Activated T-cell treated with anti-CD3 and anti-CD28 coated beads for 1 hour (primary cell): ENCODE measurements around the gene IGSF10.

Experiments used
- DNase-seq: peaks from one replicate; pipeline ENCODE4 v3.0.0-alpha.2; 2020; ENCODE audit warnings: low read depth

The IGSF10 gene

DNA sequence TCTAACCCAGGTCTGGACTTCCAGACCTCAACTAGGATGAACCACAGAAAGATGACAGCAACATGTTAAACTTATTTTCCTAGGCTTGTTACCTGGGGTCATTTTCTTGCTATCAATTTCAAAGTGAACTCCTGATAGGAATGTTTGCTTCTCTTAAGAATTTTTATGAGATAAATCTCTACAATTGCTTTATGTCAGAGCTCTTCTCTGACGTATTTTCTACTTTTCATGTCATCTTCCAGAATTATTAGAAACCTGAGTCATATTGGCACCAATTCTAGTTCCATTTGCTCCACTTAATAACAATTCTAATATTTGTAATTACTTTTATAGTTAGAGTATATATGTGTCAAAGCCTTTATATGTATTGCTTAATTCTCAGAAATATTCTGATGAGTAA, 2.1 kb upstream of the IGSF10 start:
- no peak for DNase-seq

DNA sequence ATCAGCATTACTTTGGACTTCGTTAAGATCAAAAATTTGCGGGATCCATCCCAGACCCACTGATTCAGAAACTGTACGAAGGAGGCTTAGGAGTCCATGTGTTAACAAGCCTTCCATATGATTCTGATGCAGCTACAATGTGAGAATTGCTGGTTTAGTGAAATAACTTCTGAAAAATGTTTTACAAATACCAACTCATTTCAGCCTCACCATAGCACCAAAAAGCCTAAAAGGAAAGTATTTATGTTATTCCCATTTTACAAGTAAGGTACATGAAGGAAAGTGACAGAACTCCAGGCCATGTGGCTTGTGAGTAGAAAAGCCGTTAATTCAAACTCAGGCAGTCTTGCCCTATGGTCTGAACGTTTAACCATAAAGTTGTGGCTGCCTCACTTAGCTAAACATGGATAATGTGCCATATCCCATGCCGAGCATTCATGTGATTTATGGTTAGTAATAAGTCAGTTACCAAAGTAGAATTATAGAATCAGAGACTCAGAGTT, 1.5 kb upstream of the IGSF10 start:
- no peak for DNase-seq

DNA sequence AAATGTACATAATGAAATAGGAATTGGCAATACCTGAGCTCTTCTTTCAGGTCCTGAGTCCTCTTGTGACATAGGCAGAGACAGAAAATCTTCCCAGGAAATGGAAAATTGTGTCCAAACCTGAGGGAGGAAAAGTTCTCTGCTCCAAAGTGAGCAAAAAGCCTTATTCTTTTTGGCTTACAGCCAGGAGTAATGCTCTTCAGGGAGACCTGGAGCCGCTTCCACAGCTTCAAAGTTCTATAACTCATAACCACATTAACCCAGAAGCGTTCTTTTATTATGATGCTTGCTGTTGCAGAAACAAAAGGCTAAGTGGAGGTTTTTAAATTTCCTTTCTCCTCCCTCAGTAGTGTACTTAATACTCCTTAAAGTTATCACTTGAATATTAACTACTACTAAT, 633 bp downstream of the IGSF10 start:
- DNase-seq, result no peak

DNA sequence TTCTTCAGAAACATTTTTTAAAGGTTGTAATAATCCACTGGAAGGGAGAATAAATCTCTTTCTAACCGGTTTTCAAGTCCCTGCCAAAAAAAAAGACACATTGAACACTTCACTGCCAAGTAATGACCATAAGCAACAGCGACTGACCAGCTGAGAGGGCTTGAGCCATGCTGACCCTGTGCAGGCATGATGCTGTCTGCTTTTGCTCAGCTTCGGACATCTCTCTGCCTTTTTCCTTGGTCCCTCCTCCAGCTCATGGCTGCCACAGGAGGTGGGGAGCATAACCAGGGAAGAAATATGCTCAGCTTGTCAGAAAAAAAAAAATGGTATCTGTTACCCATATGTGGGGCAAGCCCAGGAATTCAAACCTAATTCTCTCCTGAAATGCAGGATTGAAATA, 1.5 kb downstream of the IGSF10 start:
- no peak for DNase-seq

DNA sequence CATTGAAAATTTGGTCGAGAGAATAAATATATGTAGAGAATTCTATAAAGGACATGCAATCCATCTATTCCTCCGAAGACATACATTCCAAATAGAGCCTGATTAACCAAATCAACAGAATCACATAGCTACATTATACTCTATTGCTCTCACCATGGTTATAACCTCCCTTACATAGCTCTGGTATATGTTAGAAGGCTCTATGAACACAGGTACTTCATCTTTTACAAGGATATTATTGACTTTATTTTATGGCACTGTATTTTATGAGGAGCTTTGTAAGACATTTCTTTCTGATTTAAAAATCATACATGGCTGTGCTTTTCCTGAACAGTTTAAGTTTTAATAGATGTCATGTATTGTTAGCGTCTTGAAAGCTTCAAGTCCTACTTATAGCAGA, 4.8 kb downstream of the IGSF10 start:
- no peak for DNase-seq

DNA sequence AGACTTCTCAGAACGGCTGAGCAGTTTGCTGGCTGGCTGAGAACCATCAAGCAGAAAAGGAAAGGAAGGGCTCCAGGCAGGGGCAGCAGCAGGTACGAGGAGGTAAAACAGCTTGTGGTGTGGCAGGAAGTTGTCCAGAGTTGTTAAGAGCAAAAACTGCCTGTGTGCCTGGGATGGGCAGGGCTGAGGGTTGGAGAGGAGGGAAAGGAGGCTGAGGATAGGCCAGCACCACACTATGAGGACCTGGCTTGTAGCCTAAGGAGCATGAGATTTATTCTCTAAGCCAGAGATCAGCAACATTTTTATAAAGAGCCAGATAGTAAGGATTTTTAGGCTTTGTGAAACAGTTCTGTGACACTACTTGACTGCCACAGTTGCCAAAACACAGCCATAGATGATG, 8.0 kb downstream of the IGSF10 start:
- no peak for DNase-seq

DNA sequence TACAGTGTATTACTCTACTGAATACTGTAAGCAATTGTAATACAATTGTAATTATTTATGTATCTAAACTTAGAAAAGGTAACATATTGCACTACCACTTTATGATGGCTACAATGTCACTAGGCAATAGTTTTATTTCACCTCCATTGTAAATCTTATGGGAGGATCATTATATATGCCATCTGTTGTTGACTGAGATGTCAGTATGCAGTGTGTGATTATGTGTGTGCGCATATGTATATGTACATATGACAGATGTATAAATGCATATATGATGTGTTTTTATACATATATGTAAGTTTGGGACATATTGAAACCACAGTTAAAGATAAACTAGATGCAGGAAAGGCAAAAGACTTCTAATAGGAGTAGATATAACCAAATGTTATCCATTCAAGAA, 8.5 kb downstream of the IGSF10 start:
- DNase-seq, result no peak

DNA sequence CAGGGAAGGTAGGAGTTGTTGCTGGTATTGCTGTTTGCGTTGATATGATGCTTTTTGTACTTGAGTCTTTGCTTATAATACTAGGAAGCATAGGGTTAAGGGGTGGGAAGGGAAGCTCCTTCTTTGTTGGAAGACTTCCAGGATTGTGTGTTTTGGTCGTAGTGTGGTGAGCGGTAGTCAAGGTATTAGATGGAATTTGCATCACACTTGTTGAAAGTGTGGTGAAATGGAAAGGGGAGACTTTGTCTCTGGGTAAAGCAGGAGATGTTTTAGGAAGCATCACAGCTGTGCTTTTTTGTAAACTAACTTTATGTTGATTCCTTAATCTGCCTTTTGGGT, 14.9 kb downstream of the IGSF10 start:
- DNase-seq, result no peak

DNA sequence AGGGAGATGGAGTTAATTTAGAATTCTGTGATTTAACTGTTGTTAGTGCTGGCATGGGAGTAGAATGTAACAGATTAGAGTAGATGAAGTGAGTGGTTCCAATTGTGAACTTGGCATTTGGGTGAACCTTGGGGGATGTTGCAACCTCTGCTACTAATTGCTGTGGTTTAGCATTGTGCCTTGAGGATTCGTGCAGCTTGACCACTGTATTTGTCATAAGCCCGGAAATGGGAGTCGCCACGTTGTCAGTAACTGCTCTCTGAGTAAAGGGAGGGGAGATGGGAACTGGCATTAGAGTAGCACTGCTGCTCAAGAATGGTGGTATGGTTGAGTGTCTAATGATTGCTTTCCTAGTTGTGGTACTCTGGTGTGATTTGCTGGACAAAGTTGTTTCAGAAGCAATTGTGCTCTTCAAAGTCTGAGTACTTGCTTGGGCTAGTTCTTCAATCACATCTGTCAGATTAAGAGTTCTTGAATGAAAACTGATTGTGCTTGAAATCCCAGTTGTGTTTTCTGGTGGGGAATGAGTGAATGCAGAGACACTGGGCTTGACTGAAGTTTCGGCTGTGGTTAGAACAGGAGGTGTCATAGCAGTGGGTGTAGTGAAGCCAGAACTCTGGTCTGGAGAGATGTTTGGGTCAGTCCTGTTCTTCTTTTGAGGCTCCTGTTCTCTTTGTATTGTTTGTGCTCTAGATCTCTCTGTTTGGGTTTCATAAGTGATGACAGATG, 15.4 kb downstream of the IGSF10 start:
- no peak for DNase-seq

DNA sequence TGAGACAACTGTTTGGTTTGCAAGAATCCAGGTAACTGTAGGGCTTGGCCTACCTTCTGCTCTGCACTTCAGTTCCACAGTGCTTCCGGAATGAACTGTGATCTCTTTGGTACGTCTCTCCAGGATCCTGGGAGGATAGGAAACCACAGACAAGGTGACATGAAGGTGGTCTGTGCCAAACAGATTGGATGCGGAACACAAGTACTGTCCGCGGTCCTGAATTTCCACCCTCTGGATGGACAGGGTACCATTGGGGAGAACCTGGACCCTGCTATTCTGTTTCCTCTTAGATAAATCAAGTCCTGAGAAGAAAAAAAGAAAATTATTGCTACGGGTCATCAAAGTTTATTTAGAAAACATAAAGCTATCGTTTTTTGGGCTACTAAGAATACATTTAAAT, 17.3 kb downstream of the IGSF10 start:
- DNase-seq, result no peak

DNA sequence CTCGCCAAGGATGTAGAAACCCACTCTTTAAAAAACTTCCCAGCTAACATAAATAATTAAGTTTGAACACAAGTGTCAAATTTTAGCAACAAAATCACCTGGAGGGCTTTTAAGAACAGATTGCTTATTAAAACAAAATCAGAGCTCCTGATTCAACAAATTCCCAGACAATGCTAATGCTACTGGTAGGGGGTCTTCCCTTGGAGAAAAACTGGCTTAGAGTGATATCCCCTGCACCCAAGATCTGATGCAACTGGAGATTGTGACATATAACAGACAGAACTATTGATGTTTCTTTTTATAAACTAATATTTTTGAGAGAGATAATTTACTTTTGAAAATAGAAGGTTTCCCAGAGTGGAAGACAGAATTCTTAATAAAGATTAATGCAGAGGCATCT, 19.9 kb downstream of the IGSF10 start:
- no peak for DNase-seq

DNA sequence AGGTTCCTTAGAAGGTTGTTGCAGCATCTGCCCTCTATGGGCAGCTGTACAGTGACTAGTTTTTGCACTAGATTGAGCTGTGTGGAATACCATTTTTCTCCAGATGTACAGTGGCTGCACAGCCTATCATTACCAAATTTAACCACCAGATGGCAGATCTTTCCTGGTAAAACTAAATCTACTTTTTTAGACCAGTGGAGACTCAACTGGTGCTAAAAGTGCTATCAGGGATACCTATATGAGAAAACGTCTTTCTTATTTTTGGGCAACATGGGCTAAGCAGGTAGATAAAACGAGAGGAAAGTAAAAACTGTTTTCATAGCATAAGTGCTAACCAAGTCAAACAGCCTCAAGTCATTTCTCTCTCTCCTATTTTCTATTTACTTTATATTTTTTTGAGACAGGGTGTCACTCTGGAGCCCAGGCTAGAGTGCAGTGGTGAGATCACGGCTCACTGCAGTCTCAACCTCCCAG, 21.2 kb downstream of the IGSF10 start:
- DNase-seq, result no peak

DNA sequence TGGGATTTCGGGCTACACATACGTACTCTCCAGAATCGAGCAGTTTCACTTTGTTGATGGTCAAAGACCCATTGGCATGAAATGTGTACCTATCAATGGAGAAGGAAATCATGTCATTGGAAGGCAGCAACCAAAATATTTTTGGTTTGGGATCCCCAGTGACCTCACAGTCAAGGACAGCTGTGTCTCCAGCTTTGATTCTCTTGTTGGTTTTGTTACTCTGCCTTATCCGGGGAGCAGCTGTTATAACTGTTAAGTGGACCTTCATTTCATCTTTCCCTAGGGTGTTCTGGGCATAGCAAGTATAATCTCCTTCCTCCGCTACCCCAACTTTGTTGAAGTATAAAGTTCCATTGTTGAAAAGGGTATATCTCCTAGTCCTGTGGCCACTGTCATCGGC, 23.0 kb downstream of the IGSF10 start:
- no peak for DNase-seq

DNA sequence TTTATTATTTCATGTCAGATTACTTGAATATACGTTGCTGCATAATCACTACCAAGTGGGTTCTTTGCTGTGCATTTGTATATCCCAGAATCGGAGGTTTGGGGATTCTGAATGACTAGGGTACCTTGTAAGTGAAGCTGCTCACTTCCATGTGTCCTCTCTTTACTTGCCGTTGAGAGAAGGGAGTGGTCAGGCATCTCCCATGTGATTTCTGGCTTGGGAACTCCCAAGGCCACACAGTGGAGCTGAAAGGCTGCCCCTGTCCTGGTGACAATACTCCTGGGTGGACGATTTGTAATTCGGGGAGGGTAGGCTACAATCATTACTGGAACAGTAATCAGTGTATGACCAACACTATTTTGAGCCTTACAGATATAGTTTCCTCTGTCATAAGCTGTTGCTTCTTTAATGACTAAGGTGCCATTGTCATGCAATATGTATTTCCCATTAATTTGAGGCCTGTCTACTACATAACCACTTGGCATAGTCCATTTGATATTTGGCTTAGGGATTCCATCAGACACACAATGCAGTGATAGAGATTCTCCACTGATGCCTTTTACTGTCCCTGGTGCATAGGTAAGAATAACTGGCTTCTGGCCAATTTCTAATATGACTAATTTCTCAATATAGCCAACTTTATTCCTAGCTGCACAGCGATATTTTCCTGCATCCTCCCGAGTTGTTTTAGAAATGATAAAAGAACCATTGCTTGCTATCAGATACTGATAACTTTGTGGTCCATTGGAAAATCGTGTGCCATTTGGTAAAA, 24.0 kb downstream of the IGSF10 start:
- DNase-seq, result no peak

DNA sequence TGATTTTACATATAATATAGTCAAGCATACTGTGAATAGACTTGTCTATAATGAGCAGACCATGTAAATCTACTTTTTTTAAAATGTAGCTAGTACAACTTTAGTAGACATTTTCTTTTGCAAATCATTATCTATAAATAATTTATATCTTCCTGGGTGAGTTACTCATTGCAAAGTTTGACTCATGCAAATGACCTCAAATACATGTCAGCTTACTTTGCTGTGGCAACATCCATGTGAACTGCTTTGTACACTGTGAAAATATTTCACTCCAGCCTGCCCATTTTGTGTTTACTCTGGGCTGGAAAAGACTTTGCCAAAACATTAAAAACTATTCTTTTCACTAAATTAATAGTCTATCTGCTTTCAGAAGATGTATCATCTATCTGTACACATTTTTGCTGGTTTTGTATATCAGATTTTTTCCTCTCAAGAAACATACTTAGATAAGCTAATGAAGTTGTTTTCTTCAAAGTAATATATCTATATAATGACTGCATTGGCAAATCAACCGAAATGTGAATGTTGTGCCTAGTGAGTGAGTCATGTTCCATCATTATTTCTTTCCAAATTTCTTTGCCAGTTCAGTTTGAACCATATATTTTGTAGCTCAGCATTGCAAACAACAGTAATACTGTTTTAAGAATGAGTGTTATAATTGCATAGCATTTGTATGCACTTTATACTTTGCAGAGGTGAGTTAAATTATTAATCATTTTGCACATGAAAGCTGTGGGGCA, 26.5 kb downstream of the IGSF10 start:
- DNase-seq, result no peak

DNA sequence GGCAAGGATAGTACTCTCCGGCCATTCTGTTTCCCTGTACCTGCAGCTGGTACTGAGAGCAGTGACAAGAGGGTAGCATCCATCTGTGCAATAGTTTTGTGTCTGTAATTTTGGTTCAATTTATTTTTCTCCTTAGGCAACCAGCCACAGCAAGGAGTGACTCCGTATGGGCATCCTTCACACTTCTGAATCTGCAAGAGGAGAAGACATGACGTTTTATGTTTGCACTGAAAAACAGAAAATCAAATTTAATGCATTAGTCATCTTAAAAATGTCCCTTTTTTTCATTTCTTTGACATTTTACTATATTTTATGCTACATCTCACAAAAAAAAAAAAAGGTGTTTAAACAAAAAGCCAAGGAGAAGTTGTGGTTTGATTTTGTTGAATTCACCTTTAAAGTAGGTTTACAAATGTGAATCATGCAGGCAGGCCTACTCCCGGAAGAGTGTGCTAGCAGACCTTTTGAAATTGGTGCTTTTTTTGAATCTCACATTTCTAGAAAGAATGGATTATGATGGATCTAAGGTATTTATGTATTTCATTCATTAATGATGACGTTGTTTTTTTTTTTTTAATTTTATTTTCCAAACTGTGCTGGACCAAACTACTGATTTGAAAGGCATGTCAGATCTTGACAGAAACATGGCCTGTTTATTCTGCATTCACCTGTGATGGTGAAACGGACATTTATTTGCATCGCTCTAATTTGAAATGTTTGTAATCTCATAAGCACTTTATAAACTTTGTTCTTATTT, 28.1 kb downstream of the IGSF10 start:
- no peak for DNase-seq

DNA sequence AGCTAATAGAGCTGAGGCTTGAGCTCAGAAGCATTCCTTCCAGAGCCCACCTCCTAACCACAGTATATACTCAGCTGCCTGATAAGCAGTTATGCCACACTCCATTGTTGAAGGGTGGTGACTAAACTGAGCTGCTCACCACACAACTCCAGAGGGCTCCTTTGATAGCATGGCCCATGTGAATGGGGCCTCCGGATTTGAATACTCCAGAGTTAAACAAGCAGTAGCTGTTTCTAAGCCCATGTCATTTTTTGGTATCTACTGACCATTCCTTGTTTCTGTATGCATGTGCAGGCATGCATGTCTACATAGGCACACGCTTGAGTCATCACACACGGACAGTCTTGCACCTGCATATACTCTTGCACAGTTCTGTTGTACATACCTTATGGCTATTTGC, 28.9 kb downstream of the IGSF10 start:
- DNase-seq, result no peak

DNA sequence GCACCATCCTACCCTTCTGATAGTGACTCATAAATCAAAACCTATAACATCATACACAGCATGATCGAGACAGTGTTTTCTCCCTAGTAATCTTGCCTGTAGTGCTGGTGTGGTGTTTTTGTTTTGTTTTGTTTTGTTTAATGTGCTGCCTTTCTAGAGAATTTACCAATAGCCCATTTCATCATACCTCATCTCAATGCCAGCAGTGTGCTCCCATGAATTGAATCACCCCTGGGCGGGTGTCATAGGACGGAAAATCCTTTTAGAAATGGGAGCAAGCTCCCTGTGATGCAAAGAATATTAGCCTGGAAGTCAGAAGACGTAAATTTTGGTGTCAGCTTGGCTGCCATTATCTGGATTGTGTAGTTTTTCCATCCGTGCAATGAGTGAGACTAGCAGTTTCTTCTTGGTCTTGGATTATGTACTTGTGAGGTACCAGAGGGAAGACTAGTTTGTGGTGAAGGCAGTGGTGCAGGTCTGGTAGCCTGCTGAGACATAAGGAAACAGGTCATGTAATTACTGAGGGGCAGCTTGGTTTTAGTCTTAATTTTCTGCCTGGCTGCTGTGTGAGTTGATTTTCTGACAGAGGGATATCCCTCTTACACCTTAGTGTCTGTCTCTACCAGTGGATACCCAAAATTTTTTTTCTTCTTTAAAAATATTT, 29.9 kb downstream of the IGSF10 start:
- no peak for DNase-seq

DNA sequence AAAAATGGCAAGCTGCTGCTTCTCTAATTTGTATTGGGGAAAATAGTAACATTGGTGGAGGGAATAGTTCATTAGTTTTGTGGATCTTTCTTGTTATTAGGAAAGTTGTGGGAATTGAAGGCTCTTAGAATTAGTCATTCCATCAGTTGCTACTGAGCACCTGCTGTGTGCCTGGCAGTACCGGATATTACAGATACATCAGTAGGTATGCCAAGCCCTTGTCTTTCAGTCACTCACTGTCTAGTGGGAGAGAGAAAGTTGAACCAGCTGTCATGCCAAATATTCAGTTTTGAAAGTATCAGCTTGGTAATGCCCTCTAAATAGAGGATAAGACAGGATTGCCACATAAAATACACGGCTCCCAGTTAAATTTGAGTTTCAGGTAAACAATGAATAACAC, 32.5 kb downstream of the IGSF10 start:
- DNase-seq, result no peak

DNA sequence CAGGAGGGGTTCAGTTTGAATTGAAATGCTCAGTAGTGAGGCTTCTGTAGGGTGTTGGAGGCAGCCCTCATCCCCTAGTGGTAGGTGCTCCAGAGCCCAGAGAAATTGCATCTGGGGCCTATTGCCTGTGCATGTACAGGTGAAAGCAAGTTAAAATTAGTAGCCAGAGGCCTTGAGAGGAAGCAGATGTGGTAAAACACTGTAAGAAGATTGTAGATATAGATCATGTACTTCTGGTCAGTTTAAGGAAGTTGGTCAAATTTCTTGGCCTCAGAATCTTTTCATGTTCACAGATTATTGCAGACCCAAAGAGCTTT, 34.6 kb downstream of the IGSF10 start:
- DNase-seq, result no peak

DNA sequence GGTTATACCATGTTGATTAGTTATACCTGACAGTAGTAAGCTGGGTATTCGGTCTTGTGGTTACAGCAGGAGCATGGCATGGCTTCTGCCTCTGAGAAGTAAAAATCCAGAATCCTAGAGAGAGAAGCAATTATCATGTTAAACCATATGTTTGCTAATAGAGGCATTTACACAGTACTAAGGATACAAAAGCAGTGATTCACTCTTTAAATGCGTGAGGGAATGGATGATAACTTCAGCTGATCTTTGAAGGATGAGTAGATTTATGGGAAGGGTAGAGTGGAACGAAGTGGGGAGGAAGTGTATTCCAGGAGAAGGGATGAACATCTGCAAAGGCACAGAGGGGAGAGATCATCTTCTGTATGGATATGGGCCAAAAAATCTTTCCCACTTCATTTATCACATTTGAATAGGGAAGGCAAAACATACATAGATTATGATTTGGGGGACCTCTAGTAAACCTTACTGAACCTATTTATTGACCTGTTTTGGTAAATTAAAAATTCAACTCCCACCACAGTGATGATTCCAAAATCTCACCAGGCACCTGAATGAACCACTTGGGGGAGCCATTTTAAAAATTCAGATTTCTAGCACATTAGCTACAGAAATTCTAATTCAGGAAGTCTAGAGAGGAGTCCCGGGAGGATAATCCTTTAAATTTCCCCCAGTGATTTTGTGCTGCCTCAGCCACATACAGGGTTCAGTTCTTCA, 35.1 kb downstream of the IGSF10 start:
- no peak for DNase-seq
